GM19099 (cell line): ENCODE measurements around the gene APOL3.

Experiments used
- POLR2A ChIP-seq: IDR thresholded peaks from 3 replicates; pipeline ENCODE4 v1.6.1; 2011; ENCODE audit warnings: low read depth; ENCODE audit not compliant: insufficient read length; ENCODE audit errors: extremely low read depth

APOL3 gene

DNA sequence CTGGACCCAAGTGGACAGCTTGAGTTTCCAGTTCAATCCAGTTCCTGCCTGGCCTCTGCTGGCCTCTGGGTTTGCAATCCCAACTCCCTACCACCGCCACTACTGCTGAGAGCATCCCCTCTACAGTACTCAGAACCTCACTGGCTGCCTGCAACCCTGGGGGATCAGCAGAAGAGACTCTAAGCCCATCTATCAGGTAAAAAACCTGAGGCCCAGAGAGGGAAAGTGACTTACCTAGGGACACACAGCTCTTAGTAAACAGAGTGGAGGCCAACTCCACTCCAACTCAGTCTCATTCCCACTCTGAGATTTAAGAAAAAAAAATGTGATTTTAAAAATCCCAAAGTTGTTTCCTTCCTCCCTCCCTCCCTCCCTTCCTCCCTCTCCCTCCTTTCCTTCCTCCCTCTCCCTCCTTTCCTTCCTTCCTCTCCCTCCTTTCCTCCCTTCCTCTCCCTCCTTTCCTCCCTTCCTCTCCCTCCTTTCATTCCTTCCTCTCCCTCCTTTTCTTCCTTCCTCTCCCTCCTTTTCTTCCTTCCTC lies 34.5 kb downstream of the APOL3 start:
- no peak for TF ChIP-seq POLR2A

DNA sequence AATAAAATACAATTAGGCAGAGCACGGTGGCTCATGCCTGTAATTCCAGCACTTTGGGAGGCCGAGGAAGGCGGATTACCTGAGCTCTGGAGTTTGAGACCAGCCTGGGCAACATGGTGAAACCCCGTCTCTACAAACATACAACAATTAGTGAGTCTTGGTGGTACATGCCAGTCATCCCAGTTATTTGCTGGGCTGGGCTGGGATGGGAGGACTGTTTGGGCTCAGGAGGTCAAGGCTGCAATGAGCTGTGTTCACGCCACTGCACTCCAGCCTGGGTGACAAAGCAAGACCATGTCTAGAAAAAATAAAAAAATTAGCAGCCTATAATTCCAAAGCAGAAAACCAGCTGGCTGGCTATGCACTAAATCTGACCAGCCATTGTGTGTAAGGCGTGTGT lies 35.1 kb downstream of the APOL3 start:
- no peak for TF ChIP-seq POLR2A

DNA sequence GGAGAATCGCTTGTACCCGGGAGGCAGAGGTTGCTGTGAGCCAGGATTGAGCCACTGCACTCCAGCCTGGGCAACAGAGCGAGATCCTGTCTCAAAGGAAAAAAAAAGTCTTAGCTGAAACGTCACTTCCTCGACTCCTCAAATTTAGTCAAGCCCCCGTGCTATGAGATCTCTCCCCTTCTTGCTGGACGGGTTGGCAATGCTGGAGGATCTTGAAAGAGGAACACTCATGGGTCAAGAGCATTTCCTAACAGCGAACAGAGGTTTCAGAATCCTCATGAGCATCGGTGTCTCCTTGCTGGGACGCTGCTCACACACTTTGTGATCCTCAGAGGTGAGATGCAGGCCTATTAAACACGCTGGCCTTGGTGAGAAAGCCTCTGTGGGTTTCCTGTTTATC lies 35.9 kb downstream of the APOL3 start:
- TF ChIP-seq POLR2A = no peak

DNA sequence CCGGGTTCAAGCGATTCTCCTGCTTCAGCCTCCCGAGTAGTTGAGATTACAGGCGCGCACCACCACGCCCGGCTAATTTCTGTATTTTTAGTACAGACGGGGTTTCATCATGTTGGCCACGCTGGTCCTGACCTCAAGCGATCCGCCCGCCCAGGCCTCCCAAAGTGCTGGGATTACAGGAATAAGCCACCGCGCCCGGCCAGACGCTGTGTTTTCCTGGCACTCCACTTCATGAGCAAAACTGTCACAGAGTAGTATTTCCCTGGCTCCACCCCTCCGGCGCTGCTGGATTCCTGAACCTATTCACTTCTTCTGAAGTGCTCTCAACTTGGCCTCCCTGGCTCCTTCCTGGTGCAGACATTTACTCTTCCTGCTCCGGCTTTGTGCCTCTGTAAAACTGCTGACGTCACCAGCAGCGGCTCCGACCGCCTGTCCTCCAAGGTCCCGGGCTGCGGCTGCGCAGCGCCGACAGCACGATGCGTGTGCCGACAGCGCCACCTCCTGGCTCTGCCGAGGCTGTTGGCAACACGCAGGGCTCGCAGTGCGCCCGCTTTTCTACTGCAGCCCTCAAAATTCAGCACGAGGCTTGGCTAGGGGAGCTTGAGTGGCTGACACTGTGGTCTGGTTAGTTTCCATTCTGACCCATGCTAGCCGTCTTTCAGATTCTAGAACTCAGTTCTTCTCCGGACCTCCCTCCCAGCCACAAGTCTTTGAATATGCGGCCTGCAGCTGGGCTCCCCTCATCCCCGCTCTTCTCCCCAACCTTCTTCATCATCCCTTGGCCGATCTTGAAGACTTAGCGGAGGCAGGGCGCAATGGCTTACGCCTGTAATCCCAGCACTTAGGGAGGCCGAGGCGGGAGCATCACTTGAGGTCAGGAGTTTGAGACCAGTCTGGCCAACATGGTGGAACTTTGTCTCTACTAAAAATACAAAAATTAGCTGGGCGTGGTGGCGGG lies 36.6 kb downstream of the APOL3 start:
- TF ChIP-seq POLR2A = peak; percentile 37

DNA sequence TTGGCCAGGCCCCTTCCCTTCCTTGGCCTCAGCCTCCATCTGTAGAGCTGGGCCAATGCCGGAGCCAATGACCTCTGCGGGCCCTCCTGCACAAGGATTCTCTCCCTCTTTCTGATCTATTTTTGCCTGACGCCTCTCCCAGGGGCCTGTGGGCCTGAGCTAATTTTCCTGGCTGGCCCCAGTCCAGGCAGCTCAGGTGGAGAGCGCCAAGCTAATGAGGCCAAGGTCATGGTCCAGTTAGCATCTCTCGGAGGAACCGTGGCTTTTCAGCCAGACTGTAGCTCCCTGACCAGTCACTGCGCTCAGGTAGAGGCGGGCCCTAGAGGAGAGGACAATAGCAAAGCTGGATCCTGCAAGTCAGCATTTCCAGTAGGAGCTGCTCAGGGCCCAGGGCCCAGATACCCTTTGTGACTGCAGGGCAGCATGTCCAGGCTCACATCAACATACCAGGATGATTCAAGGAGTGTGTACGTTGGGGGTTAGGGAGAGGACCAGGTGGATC lies 43.5 kb downstream of the APOL3 start:
- TF ChIP-seq POLR2A = no peak

DNA sequence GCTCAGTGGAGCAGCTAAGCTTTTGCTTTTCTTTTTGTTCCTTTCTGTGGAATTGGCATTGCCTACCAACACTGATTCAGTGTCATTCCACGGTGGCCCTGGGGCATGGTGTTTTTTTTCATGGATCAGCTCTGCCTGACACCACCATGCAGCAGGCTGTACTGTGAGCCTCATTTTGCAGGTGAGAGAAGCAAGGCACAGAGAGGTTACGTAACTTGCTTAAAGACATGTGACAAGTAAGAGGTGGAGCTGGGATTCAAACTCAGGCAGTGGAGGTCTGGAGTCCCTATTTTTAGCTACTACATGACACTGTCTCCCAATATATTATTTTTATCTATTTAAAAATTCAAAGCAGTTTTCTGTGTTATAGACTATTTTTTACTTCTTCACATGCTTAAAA lies 44.4 kb downstream of the APOL3 start:
- TF ChIP-seq POLR2A = no peak

DNA sequence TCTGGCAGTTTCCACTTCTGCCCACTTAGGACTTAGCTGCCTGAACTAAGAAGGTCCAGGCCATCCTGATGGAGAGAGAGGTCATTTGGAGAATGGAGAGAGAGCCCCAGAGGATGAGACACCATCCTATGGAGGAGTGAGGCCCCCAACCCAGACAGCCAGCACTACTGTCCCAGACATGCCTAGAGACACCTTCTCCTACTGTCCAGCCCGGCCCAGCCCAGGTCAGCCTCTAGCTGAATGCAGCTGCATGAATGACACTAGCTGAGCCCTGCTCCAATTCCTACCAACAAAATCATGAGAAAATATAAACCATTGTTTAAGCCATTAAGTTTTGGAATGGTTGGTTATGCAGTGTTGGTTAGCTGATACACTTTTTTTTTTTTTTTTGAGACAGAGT lies 47.4 kb downstream of the APOL3 start:
- TF ChIP-seq POLR2A = no peak

DNA sequence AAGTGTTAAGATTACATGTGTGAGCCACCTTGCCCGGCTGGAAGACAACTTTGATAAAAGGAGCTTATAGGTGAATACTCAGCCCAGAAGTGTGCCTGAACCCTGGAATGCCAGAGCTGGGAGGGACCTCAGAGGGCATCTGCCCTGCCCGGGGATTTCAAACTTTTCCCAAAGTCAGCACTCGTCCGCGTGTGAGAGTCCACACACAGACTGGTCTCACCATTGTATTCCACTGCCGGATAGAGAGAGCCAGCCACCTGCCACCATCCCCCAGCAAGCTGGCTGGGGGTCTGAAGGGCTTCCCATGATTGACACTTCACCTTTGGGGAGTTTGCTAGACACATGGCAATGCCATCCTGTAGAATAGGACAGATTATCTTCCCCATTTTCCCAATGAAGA lies 49.2 kb downstream of the APOL3 start:
- no peak for TF ChIP-seq POLR2A

DNA sequence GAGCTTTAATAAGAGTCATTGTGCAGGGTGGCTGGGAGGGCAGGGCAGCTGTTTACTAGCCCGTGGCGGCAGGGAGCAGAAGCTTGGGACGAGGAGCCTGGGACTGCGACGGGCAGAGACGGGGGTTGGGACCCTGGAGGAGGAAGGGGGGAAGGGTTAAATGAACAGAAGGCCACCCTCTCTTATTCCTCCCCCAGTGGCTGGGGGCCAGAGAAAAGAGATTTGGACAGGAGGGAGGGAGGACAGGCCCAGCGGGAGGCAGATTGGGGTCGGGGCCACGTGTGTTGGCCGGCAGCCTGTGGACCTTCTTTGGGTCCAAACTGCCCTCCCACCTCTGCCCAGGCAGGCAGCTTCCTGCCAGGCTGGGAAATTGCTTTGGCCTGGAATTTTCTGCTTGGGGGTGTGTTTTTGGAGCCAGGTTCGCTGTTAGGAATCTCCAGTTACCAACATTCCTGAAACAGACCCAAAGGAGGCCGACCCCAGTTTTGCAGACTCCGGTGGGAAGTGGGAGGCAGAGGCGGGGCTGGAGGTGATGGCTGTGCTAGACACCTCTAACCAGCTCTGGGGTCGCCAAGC lies 50.2 kb downstream of the APOL3 start:
- TF ChIP-seq POLR2A = no peak

DNA sequence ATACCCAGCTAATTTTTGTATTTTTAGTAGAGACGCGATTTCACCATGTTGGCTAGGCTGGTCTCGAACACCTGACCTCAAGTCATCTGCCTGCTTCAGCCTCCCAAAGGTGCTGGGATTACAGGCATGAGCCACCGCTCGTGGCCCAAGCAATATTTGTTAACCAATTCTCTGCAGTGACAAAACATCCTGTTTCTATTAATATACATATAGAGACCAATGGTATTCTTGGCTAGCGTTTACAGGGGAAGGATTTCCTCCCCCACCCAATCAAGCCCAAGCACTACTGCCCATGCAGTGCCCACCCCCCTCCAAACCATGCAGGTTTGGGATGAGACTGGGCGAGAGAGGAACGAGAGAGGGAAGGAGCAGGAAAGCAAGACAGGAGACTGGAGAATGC lies 53.1 kb downstream of the APOL3 start:
- TF ChIP-seq POLR2A = no peak

DNA sequence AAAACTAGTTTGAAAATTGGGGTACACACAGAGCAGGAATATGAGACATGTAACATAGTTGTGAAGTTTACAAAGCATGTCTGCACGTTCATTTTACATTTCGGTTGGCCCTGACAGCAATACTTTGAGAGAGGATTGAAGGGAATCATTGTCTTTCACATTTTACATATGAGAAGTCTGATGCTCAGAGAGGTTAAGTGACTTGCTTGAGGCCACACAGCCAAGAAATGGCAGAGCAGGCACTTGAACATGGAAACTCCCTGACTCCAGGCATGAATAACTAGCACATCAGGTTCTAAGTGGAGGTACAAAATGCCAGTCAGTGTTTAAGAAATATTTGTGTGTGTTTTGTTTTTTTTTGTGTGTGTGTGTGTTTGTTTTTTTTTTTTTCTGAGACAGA lies 53.6 kb downstream of the APOL3 start:
- TF ChIP-seq POLR2A = no peak

DNA sequence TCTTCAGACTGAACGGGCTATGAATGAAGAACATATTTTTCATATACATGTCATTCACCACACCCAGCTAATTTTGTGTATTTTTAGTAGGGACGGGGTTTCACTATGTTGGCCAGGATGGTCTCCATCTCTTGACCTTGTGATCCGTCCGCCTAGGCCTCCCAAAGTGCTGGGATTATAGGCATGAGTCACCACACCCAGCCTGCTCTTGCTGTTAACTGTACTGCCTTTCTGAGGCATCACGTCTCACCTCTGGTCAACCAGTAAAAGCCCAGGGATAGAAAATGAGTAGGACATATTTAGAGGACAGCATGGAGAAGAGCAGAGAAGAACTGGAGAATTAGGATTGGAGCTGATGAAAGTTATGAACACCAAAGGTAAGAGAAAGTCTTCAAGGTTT lies 55.6 kb downstream of the APOL3 start:
- no peak for TF ChIP-seq POLR2A

DNA sequence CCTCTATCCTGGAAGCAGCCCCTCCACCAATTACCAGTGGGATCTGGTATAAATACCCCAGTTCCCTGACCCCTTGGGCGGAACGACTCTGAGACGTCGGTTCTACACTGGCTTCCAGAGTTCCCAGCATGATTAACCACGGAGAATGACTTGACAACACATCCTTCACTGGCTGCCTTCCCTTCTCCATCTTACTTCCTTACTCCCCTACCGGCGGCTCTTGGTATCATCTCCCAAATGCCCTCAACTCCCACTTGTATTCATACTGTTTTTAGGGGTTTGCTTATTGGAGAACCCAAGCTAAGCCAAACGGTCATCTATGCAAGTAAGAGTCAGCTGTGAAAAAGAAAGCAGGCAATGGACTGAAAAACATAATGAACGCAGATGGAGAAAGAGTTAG lies 56.1 kb downstream of the APOL3 start:
- TF ChIP-seq POLR2A = no peak

DNA sequence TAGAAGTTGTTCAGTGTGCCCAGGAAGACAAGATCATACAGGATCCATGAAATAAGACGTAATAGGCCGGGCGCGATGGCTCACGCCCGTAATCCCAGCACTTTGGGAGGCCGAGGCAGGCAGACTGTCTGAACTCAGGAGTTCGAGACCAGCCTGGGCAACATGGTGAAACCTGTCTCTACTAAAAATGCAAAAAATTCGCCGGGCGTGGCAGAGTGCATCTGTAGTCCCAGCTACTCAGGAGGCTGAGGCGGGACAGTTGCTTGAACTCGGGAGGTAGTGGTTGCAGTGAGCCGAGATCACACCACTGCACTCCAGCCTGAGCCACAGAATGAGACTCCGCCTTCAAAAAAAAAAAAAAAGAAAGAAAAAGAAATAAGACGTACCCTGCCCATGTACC lies 56.7 kb downstream of the APOL3 start:
- TF ChIP-seq POLR2A = no peak

DNA sequence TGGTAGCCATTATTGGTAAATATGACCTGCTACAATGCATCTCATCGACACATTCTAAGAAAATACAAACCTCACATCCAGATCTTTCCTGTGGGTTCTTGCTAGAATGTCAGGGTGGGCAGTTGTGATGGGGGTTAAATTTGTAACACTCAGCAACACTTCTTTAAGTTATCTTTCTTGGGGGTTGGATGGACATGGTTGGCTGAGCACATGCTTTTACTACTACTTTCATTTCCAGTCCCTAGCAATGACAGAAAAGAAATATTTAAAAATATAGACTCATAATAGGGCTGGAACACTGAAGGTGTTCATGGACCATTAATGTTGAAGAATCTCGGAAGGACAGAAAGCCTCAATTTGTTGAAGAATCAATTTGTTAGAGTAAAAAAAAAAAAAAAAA lies 57.6 kb downstream of the APOL3 start:
- TF ChIP-seq POLR2A = no peak

DNA sequence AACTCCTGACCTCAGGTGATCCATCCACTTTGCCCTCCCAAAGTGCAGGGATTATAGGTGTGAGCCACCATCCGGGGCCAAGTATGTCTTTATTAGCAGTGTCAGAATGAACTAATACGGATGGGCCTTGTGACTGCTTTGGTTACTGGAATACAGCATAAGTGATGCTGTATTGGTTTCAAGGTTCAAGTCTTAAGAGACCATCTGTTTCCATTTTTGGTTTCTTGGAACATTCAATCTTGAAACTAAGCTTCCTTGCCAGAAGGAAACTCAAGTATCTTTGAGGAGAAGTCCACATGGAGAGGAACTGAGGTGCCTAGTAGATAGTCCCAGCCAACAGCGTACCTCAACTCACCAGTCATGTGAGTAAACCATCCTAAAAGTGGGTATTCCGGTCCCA lies 58.8 kb downstream of the APOL3 start:
- no peak for TF ChIP-seq POLR2A
